ENCODE measurements around the gene DLG2. TPM values are rescaled to one million over a fixed set of nuclear protein-coding genes. Genes with fewer than 3 reads are reported as not detected.

The DLG2 gene
- total RNA-seq, 1 donor from 2014 or later: 1.8 TPM

DNA sequence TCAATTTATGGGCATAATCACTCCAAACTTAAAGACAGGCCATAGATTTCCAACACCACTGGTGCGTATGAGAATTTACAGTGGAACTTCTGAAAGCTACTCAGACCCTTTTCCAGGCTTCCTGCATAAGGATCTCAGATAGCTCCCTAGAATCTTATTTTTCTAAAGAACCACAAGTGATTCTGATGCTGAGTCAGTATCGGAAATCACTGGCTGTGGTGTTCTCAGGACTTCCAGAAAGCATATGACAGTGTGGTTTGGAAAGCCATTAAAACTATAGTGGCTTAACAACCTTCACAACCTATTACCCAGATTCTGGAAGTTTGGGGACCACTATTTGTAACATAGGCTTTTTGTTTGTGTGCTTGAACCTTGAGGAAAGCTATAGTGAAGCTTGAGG is 756.0 kb downstream of the DLG2 start:
- H3K36me3 ChIP-seq (ENCODE audit: insufficient read depth, low read length): no peaks in the 10 kb centered on the region
- Mint-ChIP-seq H3K4me3 (ENCODE audit: unreplicated experiment) (no peak overlapping the region), H3K27ac (ENCODE audit: unreplicated experiment) (no peak overlapping the region), H3K36me3 (ENCODE audit: low read depth, unreplicated experiment) (no peaks in the 10 kb centered on the region), H3K9me3 (ENCODE audit: unreplicated experiment) (no peaks in the 10 kb centered on the region), H3K27me3 (ENCODE audit: low read depth, unreplicated experiment) (no peaks in the 10 kb centered on the region), H3K4me1 (ENCODE audit: low read depth, unreplicated experiment) (peaks cover 10% of the 10 kb centered on the region)
- H3K27ac ChIP-seq (ENCODE audit: low read depth, low read length): no peak overlapping the region
- H4K20me1 ChIP-seq (ENCODE audit: insufficient read depth, low read length): no peaks in the 10 kb centered on the region
- no peak overlapping the region for H3K9ac ChIP-seq (ENCODE audit: low read length)
- no peaks in the 10 kb centered on the region for H3K79me2 ChIP-seq (ENCODE audit: insufficient read depth, low read length)
- FAIRE-seq: no peak
- peaks cover 3% of the 10 kb centered on the region for H3K4me1 ChIP-seq (ENCODE audit: insufficient read depth, low read length)
- no peaks in the 10 kb centered on the region for H3K9me3 ChIP-seq (ENCODE audit: insufficient read depth, low read depth, low read length)
- no peaks in the 10 kb centered on the region for H3K27me3 ChIP-seq (ENCODE audit: insufficient read depth, low read length)
- DNase-seq (ENCODE audit: low read depth): peak; percentile 33
- TF ChIP-seq, protein P1, sequence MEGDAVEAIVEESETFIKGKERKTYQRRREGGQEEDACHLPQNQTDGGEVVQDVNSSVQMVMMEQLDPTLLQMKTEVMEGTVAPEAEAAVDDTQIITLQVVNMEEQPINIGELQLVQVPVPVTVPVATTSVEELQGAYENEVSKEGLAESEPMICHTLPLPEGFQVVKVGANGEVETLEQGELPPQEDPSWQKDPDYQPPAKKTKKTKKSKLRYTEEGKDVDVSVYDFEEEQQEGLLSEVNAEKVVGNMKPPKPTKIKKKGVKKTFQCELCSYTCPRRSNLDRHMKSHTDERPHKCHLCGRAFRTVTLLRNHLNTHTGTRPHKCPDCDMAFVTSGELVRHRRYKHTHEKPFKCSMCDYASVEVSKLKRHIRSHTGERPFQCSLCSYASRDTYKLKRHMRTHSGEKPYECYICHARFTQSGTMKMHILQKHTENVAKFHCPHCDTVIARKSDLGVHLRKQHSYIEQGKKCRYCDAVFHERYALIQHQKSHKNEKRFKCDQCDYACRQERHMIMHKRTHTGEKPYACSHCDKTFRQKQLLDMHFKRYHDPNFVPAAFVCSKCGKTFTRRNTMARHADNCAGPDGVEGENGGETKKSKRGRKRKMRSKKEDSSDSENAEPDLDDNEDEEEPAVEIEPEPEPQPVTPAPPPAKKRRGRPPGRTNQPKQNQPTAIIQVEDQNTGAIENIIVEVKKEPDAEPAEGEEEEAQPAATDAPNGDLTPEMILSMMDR (IDR thresholded peaks at IDR 0.05; ENCODE audit: insufficient read depth, low read depth, low read length): no peak
- no peak for TF ChIP-seq EZH2 (IDR thresholded peaks at IDR 0.05; ENCODE audit: insufficient read depth, low read length)
- no peak overlapping the region for H2AFZ ChIP-seq (ENCODE audit: low read depth, low read length)
- no peak overlapping the region for H3K4me3 ChIP-seq (ENCODE audit: insufficient read depth, low read depth, low read length)
- peak overlapping the region; percentile 16 for H3K4me2 ChIP-seq (ENCODE audit: low read length)

DNA sequence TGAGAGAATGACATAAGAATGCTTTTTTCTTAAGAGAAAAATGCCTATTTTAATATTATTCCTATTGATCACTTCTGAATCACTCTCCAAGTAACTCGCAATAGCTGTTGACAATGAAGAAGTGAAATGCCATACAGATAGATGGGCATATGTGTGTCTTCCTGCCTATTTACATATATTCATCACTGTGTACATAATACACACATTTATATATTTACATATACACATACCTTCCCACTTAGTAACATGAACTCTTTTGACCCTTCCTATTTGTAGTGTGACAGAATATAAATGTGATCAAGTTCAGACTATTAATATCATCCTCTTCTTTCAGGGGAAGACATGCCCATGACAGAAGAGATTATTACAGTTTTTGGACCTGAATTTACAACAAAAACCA is 756.7 kb downstream of the DLG2 start:
- no peaks in the 10 kb centered on the region for H3K9me3 ChIP-seq (ENCODE audit: insufficient read depth, low read depth, low read length)
- FAIRE-seq: no peak
- H3K27ac ChIP-seq (ENCODE audit: low read depth, low read length): no peak overlapping the region
- H3K27me3 ChIP-seq (ENCODE audit: insufficient read depth, low read length): no peaks in the 10 kb centered on the region
- H3K27me3 Mint-ChIP-seq (ENCODE audit: low read depth, unreplicated experiment): no peaks in the 10 kb centered on the region
- H3K9me3 Mint-ChIP-seq (ENCODE audit: unreplicated experiment): no peaks in the 10 kb centered on the region
- no peaks in the 10 kb centered on the region for H3K36me3 Mint-ChIP-seq (ENCODE audit: low read depth, unreplicated experiment)
- no peak overlapping the region for H3K9ac ChIP-seq (ENCODE audit: low read length)
- peaks cover 9% of the 10 kb centered on the region for H3K4me1 ChIP-seq (ENCODE audit: insufficient read depth, low read length)
- H3K27ac Mint-ChIP-seq (ENCODE audit: unreplicated experiment): no peak overlapping the region
- H3K79me2 ChIP-seq (ENCODE audit: insufficient read depth, low read length): no peaks in the 10 kb centered on the region
- no peaks in the 10 kb centered on the region for H3K36me3 ChIP-seq (ENCODE audit: insufficient read depth, low read length)
- peaks cover 17% of the 10 kb centered on the region for H3K4me1 Mint-ChIP-seq (ENCODE audit: low read depth, unreplicated experiment)
- H4K20me1 ChIP-seq (ENCODE audit: insufficient read depth, low read length): no peaks in the 10 kb centered on the region
- H3K4me3 ChIP-seq (ENCODE audit: insufficient read depth, low read depth, low read length): no peak overlapping the region
- H3K4me2 ChIP-seq (ENCODE audit: low read length): no peak overlapping the region
- no peak for DNase-seq (ENCODE audit: low read depth)
- TF ChIP-seq EZH2 (IDR thresholded peaks at IDR 0.05; ENCODE audit: insufficient read depth, low read length): no peak
- TF ChIP-seq, protein P1 (IDR thresholded peaks at IDR 0.05; ENCODE audit: insufficient read depth, low read depth, low read length): no peak
- H3K4me3 Mint-ChIP-seq (ENCODE audit: unreplicated experiment): no peak overlapping the region
- no peak overlapping the region for H2AFZ ChIP-seq (ENCODE audit: low read depth, low read length)

DNA sequence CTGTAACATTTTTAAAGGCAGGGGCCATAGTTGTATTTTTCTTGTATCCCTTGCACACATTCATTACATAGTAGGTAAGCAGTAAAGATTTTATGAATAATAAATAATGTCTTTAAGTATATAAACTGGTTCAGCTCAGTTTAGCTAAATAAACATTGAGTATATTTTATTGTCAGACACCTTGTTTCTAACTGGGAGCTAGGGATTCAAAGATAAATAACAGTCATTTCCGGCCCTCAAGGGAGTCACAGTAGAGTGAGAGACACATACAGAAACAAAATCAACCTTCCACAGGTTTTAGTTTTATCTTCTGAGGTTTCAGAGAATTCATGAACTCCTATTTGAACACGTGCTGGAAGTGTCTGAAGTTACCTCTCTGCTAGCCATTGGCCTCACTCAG is 760.2 kb downstream of the DLG2 start:
- FAIRE-seq (no peak), DNase-seq (ENCODE audit: low read depth) (no peak)
- Histone ChIP-seq H3K27me3 (ENCODE audit: insufficient read depth, low read length) (no peaks in the 10 kb centered on the region), H3K36me3 (ENCODE audit: insufficient read depth, low read length) (no peaks in the 10 kb centered on the region), H3K4me1 (ENCODE audit: insufficient read depth, low read length) (peaks cover 15% of the 10 kb centered on the region), H3K79me2 (ENCODE audit: insufficient read depth, low read length) (no peaks in the 10 kb centered on the region), H4K20me1 (ENCODE audit: insufficient read depth, low read length) (no peaks in the 10 kb centered on the region), H2AFZ (ENCODE audit: low read depth, low read length) (no peak overlapping the region), H3K9me3 (ENCODE audit: insufficient read depth, low read depth, low read length) (no peaks in the 10 kb centered on the region), H3K9ac (ENCODE audit: low read length) (no peak overlapping the region), H3K4me2 (ENCODE audit: low read length) (no peak overlapping the region), H3K4me3 (ENCODE audit: insufficient read depth, low read depth, low read length) (no peak overlapping the region), H3K27ac (ENCODE audit: low read depth, low read length) (no peak overlapping the region)
- no peaks in the 10 kb centered on the region for H3K9me3 Mint-ChIP-seq (ENCODE audit: unreplicated experiment)
- peaks cover 18% of the 10 kb centered on the region for H3K4me1 Mint-ChIP-seq (ENCODE audit: low read depth, unreplicated experiment)
- TF ChIP-seq EZH2 (IDR thresholded peaks at IDR 0.05; ENCODE audit: insufficient read depth, low read length): no peak
- TF ChIP-seq, protein P1 (IDR thresholded peaks at IDR 0.05; ENCODE audit: insufficient read depth, low read depth, low read length): no peak
- H3K4me3 Mint-ChIP-seq (ENCODE audit: unreplicated experiment): no peak overlapping the region
- H3K36me3 Mint-ChIP-seq (ENCODE audit: low read depth, unreplicated experiment): no peaks in the 10 kb centered on the region
- no peaks in the 10 kb centered on the region for H3K27me3 Mint-ChIP-seq (ENCODE audit: low read depth, unreplicated experiment)
- no peak overlapping the region for H3K27ac Mint-ChIP-seq (ENCODE audit: unreplicated experiment)
